ENCODE data around the gene TIGIT. TPM values are rescaled to one million over a fixed set of nuclear protein-coding genes. Genes with fewer than 3 reads are reported as not detected.
A peak's percentile ranks its signal among the peaks of the same experiment; 100 is the strongest.

TIGIT gene
- total RNA-seq, 1 experiment from 2014 or later = 1.2 TPM

- Histone ChIP-seq H3K4me1 (ENCODE audit: low read length) (peaks cover 13% of the 10 kb centered on the region), H2AFZ (ENCODE audit: low read length) (no peak overlapping the region), H4K20me1 (ENCODE audit: insufficient read depth, low read depth, low read length) (no peaks in the 10 kb centered on the region), H3K27me3 (ENCODE audit: low read length) (no peaks in the 10 kb centered on the region), H3K4me2 (ENCODE audit: low read depth, low read length, poor library complexity, severe bottlenecking) (no peak overlapping the region), H3K4me3 (ENCODE audit: low read length) (no peak overlapping the region), H3K79me2 (ENCODE audit: low read length) (no peaks in the 10 kb centered on the region), H3K9me2 (replicated peaks; ENCODE audit: insufficient read depth, low read length) (no peaks in the 10 kb centered on the region), H3K9me3 (ENCODE audit: low read length) (no peaks in the 10 kb centered on the region), H3K9ac (ENCODE audit: low read length) (no peak overlapping the region), H3K27ac (ENCODE audit: low read length) (no peak overlapping the region), H3K36me3 (ENCODE audit: insufficient read depth, low read length) (no peaks in the 10 kb centered on the region)
- DNase-seq = no peak
Observed at GRCh38 chr3:114299941-114300624, 6.3 kb downstream of the TIGIT start.

- Histone ChIP-seq H3K4me1 (ENCODE audit: low read length) (no peaks in the 10 kb centered on the region), H3K36me3 (ENCODE audit: insufficient read depth, low read length) (no peaks in the 10 kb centered on the region), H3K9ac (ENCODE audit: low read length) (no peak overlapping the region), H4K20me1 (ENCODE audit: insufficient read depth, low read depth, low read length) (no peaks in the 10 kb centered on the region), H3K27me3 (ENCODE audit: low read length) (no peaks in the 10 kb centered on the region), H2AFZ (ENCODE audit: low read length) (peak overlapping the region; percentile 4; the same call in 1 of the 2 replicates), H3K27ac (ENCODE audit: low read length) (no peak overlapping the region), H3K9me3 (ENCODE audit: low read length) (no peaks in the 10 kb centered on the region), H3K79me2 (ENCODE audit: low read length) (no peaks in the 10 kb centered on the region), H3K9me2 (replicated peaks; ENCODE audit: insufficient read depth, low read length) (no peaks in the 10 kb centered on the region), H3K4me3 (ENCODE audit: low read length) (no peak overlapping the region), H3K4me2 (ENCODE audit: low read depth, low read length, poor library complexity, severe bottlenecking) (no peak overlapping the region)
- no peak for DNase-seq
Observed at GRCh38 chr3:114307222-114307830, 13.5 kb downstream of the TIGIT start.

- Histone ChIP-seq H3K4me3 (ENCODE audit: low read length) (no peak overlapping the region), H3K4me1 (ENCODE audit: low read length) (no peaks in the 10 kb centered on the region), H3K9ac (ENCODE audit: low read length) (no peak overlapping the region), H3K27ac (ENCODE audit: low read length) (no peak overlapping the region), H3K79me2 (ENCODE audit: low read length) (no peaks in the 10 kb centered on the region), H3K9me2 (replicated peaks; ENCODE audit: insufficient read depth, low read length) (no peaks in the 10 kb centered on the region), H3K36me3 (ENCODE audit: insufficient read depth, low read length) (no peaks in the 10 kb centered on the region), H4K20me1 (ENCODE audit: insufficient read depth, low read depth, low read length) (no peaks in the 10 kb centered on the region), H2AFZ (ENCODE audit: low read length) (peak overlapping the region; percentile 4; the same call in 1 of the 2 replicates), H3K27me3 (ENCODE audit: low read length) (no peaks in the 10 kb centered on the region), H3K9me3 (ENCODE audit: low read length) (no peaks in the 10 kb centered on the region), H3K4me2 (ENCODE audit: low read depth, low read length, poor library complexity, severe bottlenecking) (no peak overlapping the region)
- DNase-seq = no peak
Observed at GRCh38 chr3:114307832-114308231, 14.0 kb downstream of the TIGIT start.

- H3K4me3 ChIP-seq (ENCODE audit: low read length) = no peak overlapping the region
- H3K36me3 ChIP-seq (ENCODE audit: insufficient read depth, low read length) = no peaks in the 10 kb centered on the region
- DNase-seq = no peak
- H3K4me2 ChIP-seq (ENCODE audit: low read depth, low read length, poor library complexity, severe bottlenecking) = no peak overlapping the region
- no peaks in the 10 kb centered on the region for H3K27me3 ChIP-seq (ENCODE audit: low read length)
- no peak overlapping the region for H2AFZ ChIP-seq (ENCODE audit: low read length)
- no peaks in the 10 kb centered on the region for H3K4me1 ChIP-seq (ENCODE audit: low read length)
- no peaks in the 10 kb centered on the region for H3K79me2 ChIP-seq (ENCODE audit: low read length)
- no peaks in the 10 kb centered on the region for H4K20me1 ChIP-seq (ENCODE audit: insufficient read depth, low read depth, low read length)
- H3K9me3 ChIP-seq (ENCODE audit: low read length) = no peaks in the 10 kb centered on the region
- no peak overlapping the region for H3K27ac ChIP-seq (ENCODE audit: low read length)
- H3K9me2 ChIP-seq (replicated peaks; ENCODE audit: insufficient read depth, low read length) = no peaks in the 10 kb centered on the region
- no peak overlapping the region for H3K9ac ChIP-seq (ENCODE audit: low read length)
Observed at GRCh38 chr3:114308377-114308776, 14.5 kb downstream of the TIGIT start.

- Histone ChIP-seq H3K9me3 (ENCODE audit: low read length) (no peaks in the 10 kb centered on the region), H3K36me3 (ENCODE audit: insufficient read depth, low read length) (no peaks in the 10 kb centered on the region), H3K9me2 (replicated peaks; ENCODE audit: insufficient read depth, low read length) (no peaks in the 10 kb centered on the region), H3K27me3 (ENCODE audit: low read length) (no peaks in the 10 kb centered on the region), H2AFZ (ENCODE audit: low read length) (no peak overlapping the region), H4K20me1 (ENCODE audit: insufficient read depth, low read depth, low read length) (no peaks in the 10 kb centered on the region), H3K9ac (ENCODE audit: low read length) (no peak overlapping the region), H3K4me2 (ENCODE audit: low read depth, low read length, poor library complexity, severe bottlenecking) (no peak overlapping the region), H3K4me3 (ENCODE audit: low read length) (no peak overlapping the region), H3K4me1 (ENCODE audit: low read length) (no peaks in the 10 kb centered on the region), H3K79me2 (ENCODE audit: low read length) (no peaks in the 10 kb centered on the region), H3K27ac (ENCODE audit: low read length) (no peak overlapping the region)
- DNase-seq = no peak
Observed at GRCh38 chr3:114308830-114309229, 15.0 kb downstream of the TIGIT start.

GRCh38 chr3:114310695-114311094, 16.9 kb downstream of the TIGIT start:
- H3K9ac ChIP-seq (ENCODE audit: low read length) = no peak overlapping the region
- no peaks in the 10 kb centered on the region for H3K79me2 ChIP-seq (ENCODE audit: low read length)
- no peaks in the 10 kb centered on the region for H3K9me3 ChIP-seq (ENCODE audit: low read length)
- no peaks in the 10 kb centered on the region for H3K9me2 ChIP-seq (replicated peaks; ENCODE audit: insufficient read depth, low read length)
- H2AFZ ChIP-seq (ENCODE audit: low read length) = no peak overlapping the region
- H3K4me2 ChIP-seq (ENCODE audit: low read depth, low read length, poor library complexity, severe bottlenecking) = no peak overlapping the region
- no peaks in the 10 kb centered on the region for H3K36me3 ChIP-seq (ENCODE audit: insufficient read depth, low read length)
- no peak for DNase-seq
- H3K4me1 ChIP-seq (ENCODE audit: low read length) = no peaks in the 10 kb centered on the region
- no peak overlapping the region for H3K4me3 ChIP-seq (ENCODE audit: low read length)
- no peaks in the 10 kb centered on the region for H3K27me3 ChIP-seq (ENCODE audit: low read length)
- H3K27ac ChIP-seq (ENCODE audit: low read length) = no peak overlapping the region
- H4K20me1 ChIP-seq (ENCODE audit: insufficient read depth, low read depth, low read length) = no peaks in the 10 kb centered on the region

- no peak for DNase-seq
- Histone ChIP-seq H4K20me1 (ENCODE audit: insufficient read depth, low read depth, low read length) (no peaks in the 10 kb centered on the region), H3K36me3 (ENCODE audit: insufficient read depth, low read length) (no peaks in the 10 kb centered on the region), H3K27ac (ENCODE audit: low read length) (no peak overlapping the region), H3K79me2 (ENCODE audit: low read length) (no peaks in the 10 kb centered on the region), H3K4me3 (ENCODE audit: low read length) (no peak overlapping the region), H3K27me3 (ENCODE audit: low read length) (no peaks in the 10 kb centered on the region), H3K9me3 (ENCODE audit: low read length) (no peaks in the 10 kb centered on the region), H3K4me1 (ENCODE audit: low read length) (no peaks in the 10 kb centered on the region), H3K4me2 (ENCODE audit: low read depth, low read length, poor library complexity, severe bottlenecking) (no peak overlapping the region), H2AFZ (ENCODE audit: low read length) (no peak overlapping the region), H3K9ac (ENCODE audit: low read length) (no peak overlapping the region), H3K9me2 (replicated peaks; ENCODE audit: insufficient read depth, low read length) (no peaks in the 10 kb centered on the region)
Observed at GRCh38 chr3:114313426-114313825, 19.6 kb downstream of the TIGIT start.

GRCh38 chr3:114314282-114314681, 20.5 kb downstream of the TIGIT start:
- H3K4me1 ChIP-seq (ENCODE audit: low read length) = no peaks in the 10 kb centered on the region
- H3K9me3 ChIP-seq (ENCODE audit: low read length) = no peaks in the 10 kb centered on the region
- no peak for DNase-seq
- H3K4me2 ChIP-seq (ENCODE audit: low read depth, low read length, poor library complexity, severe bottlenecking) = no peak overlapping the region
- no peaks in the 10 kb centered on the region for H3K27me3 ChIP-seq (ENCODE audit: low read length)
- H3K4me3 ChIP-seq (ENCODE audit: low read length) = no peak overlapping the region
- no peak overlapping the region for H3K9ac ChIP-seq (ENCODE audit: low read length)
- H3K36me3 ChIP-seq (ENCODE audit: insufficient read depth, low read length) = no peaks in the 10 kb centered on the region
- no peaks in the 10 kb centered on the region for H4K20me1 ChIP-seq (ENCODE audit: insufficient read depth, low read depth, low read length)
- H3K9me2 ChIP-seq (replicated peaks; ENCODE audit: insufficient read depth, low read length) = no peaks in the 10 kb centered on the region
- H3K27ac ChIP-seq (ENCODE audit: low read length) = no peak overlapping the region
- no peaks in the 10 kb centered on the region for H3K79me2 ChIP-seq (ENCODE audit: low read length)
- H2AFZ ChIP-seq (ENCODE audit: low read length) = no peak overlapping the region
